Measurements from ENCODE around the gene SMARCAD1. TPM values are rescaled to one million over a fixed set of nuclear protein-coding genes. Genes with fewer than 3 reads are reported as not detected.

The SMARCAD1 gene, protein sequence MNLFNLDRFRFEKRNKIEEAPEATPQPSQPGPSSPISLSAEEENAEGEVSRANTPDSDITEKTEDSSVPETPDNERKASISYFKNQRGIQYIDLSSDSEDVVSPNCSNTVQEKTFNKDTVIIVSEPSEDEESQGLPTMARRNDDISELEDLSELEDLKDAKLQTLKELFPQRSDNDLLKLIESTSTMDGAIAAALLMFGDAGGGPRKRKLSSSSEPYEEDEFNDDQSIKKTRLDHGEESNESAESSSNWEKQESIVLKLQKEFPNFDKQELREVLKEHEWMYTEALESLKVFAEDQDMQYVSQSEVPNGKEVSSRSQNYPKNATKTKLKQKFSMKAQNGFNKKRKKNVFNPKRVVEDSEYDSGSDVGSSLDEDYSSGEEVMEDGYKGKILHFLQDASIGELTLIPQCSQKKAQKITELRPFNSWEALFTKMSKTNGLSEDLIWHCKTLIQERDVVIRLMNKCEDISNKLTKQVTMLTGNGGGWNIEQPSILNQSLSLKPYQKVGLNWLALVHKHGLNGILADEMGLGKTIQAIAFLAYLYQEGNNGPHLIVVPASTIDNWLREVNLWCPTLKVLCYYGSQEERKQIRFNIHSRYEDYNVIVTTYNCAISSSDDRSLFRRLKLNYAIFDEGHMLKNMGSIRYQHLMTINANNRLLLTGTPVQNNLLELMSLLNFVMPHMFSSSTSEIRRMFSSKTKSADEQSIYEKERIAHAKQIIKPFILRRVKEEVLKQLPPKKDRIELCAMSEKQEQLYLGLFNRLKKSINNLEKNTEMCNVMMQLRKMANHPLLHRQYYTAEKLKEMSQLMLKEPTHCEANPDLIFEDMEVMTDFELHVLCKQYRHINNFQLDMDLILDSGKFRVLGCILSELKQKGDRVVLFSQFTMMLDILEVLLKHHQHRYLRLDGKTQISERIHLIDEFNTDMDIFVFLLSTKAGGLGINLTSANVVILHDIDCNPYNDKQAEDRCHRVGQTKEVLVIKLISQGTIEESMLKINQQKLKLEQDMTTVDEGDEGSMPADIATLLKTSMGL
- 9.0 to 15.3 TPM (median 11.7 TPM) in 5 replicates for total RNA-seq (2022; extraction: Qiagen RNA extraction)

DNA sequence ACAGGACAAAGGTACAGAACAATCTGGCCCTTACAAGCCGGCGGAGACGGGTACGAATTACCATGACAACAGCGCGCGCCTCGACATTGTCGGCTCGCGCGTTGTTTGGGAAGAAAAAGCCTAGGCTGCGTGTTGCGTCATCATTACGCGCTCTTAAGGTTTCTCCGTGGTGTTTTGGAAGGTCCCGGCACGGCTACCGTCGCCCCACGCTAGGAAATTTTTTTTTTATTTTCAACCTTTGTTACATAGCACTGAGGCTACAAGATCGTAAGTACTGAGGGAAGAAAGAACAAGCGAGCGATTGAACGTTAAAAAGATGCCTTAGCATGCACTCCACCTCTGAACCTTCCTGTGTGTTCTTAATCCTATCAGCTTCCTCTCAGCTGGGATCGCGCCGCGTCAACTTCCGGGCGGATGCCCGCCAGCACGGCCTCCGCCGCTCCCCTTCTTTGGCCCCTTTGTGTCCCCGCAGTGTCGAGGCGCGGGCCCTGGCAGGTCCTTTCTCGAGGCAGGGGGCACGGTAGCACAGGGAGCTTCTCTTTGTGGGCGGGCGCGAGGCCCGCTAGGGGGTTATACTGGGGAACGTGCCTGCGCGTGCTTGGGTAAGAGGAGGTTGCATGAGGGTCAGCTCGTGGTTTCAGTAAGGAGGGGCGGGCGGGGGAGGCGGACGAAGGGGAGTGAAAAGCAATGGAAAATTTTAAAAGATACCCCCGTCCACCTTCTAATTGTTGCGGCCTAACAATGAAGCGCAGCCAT lies at the start of gene SMARCAD1:
TSS of gene SMARCAD1 (plus strand) at position 397 of the 756 bp plus-strand sequence. CDS start 530 bp downstream, outside the sequence.

Other genes with a start within 250 kb of the SMARCAD1 start
- not detected in 5 replicates for gene HPGDS, start 135.0 kb downstream of the SMARCAD1 start, total RNA-seq (2022; extraction: Qiagen RNA extraction)
- gene PDLIM5, start 244.1 kb downstream of the SMARCAD1 start, total RNA-seq (2022; extraction: Qiagen RNA extraction): 27.5 to 42.3 TPM (median 37.5 TPM) in 5 replicates

Measured in A549 treated with Hydrocortisone at 1 μM for 4 hours (cell line).